H9 (cell line): ENCODE data around the gene SPOCD1. TPM values are rescaled to one million over a fixed set of nuclear protein-coding genes. Genes with fewer than 3 reads are reported as not detected.

Source experiments
- DNase-seq: peaks from one replicate; pipeline ENCODE4 v3.0.0-alpha.2; 2017
- H2AFZ ChIP-seq: one replicate; pipeline ENCODE4 v1.6.1; 2013; ENCODE audit warnings: mild to moderate bottlenecking, low read length, control low read depth, moderate library complexity
- H2AK5ac ChIP-seq: 2 replicates; pipeline ENCODE4 v1.6.1; 2013; ENCODE audit warnings: low read length, control low read depth, mixed read lengths; ENCODE audit not compliant: insufficient read length
- H2BK120ac ChIP-seq: one replicate; pipeline ENCODE4 v1.6.1; 2013; ENCODE audit warnings: low read depth, mild to moderate bottlenecking, low read length, control low read depth, inconsistent platforms; ENCODE audit not compliant: poor library complexity, severe bottlenecking
- H2BK12ac ChIP-seq: 2 replicates; pipeline ENCODE4 v1.6.1; 2013; ENCODE audit warnings: low read length, control low read depth, mixed read lengths, low read depth; ENCODE audit not compliant: insufficient read length
- H2BK15ac ChIP-seq: 2 replicates; pipeline ENCODE4 v1.6.1; 2013; ENCODE audit warnings: low read depth, low read length, control low read depth
- H2BK20ac ChIP-seq: one replicate; pipeline ENCODE4 v1.6.1; 2013; ENCODE audit warnings: low read depth, mild to moderate bottlenecking, low read length, control low read depth, inconsistent platforms; ENCODE audit not compliant: poor library complexity, severe bottlenecking
- H2BK5ac ChIP-seq: 2 replicates; pipeline ENCODE4 v1.6.1; 2013; ENCODE audit warnings: low read length, control low read depth, mixed read lengths; ENCODE audit not compliant: insufficient read length
- H3K14ac ChIP-seq: 2 replicates; pipeline ENCODE4 v1.6.1; 2013; ENCODE audit warnings: low read length, control low read depth; ENCODE audit not compliant: insufficient read depth
- H3K18ac ChIP-seq: 2 replicates; pipeline ENCODE4 v1.6.1; 2013; ENCODE audit warnings: low read depth, mild to moderate bottlenecking, mixed read lengths, low read length, control low read depth; ENCODE audit not compliant: insufficient read length
- H3K23ac ChIP-seq: 2 replicates; pipeline ENCODE4 v1.6.1; 2013; ENCODE audit warnings: low read length, control low read depth, mixed read lengths, low read depth; ENCODE audit not compliant: insufficient read length
- H3K23me2 ChIP-seq: 2 replicates; pipeline ENCODE4 v1.6.1; 2013; ENCODE audit warnings: low read depth, mild to moderate bottlenecking, mixed read lengths, low read length, control low read depth; ENCODE audit not compliant: insufficient read length, poor library complexity, severe bottlenecking
- H3K27ac ChIP-seq: 2 replicates; pipeline ENCODE4 v1.5.1; 2013; ENCODE audit warnings: low read length, control low read depth, mixed read lengths, low read depth; ENCODE audit not compliant: insufficient read length
- H3K27me3 ChIP-seq: 2 replicates; pipeline ENCODE4 v1.6.1; 2013; ENCODE audit warnings: low read length, control low read depth, inconsistent platforms; ENCODE audit not compliant: insufficient read depth
- H3K4ac ChIP-seq: 2 replicates; pipeline ENCODE4 v1.6.1; 2013; ENCODE audit warnings: low read depth, mild to moderate bottlenecking, control low read depth, inconsistent platforms, low read length, moderate library complexity
- H3K4me1 ChIP-seq: 2 replicates; pipeline ENCODE4 v1.6.1; 2013; ENCODE audit warnings: low read length, control low read depth, inconsistent platforms; ENCODE audit not compliant: insufficient read depth
- H3K4me2 ChIP-seq: 2 replicates; pipeline ENCODE4 v1.6.1; 2013; ENCODE audit warnings: low read length, control low read depth, mixed read lengths; ENCODE audit not compliant: insufficient read length, insufficient read depth
- H3K56ac ChIP-seq: 2 replicates; pipeline ENCODE4 v1.6.1; 2013; ENCODE audit warnings: low read depth, mild to moderate bottlenecking, mixed read lengths, low read length, control low read depth; ENCODE audit not compliant: insufficient read length
- H3K79me1 ChIP-seq: 2 replicates; pipeline ENCODE4 v1.6.1; 2013; ENCODE audit warnings: low read depth, mild to moderate bottlenecking, moderate library complexity, low read length, control low read depth, inconsistent platforms; ENCODE audit not compliant: insufficient read depth, poor library complexity, severe bottlenecking
- H3K79me2 ChIP-seq: 2 replicates; pipeline ENCODE4 v1.6.1; 2013; ENCODE audit warnings: low read length, control low read depth, inconsistent platforms; ENCODE audit not compliant: insufficient read depth
- H3K9ac ChIP-seq: 2 replicates; pipeline ENCODE4 v1.6.1; 2013; ENCODE audit warnings: low read length, control low read depth, mixed read lengths; ENCODE audit not compliant: insufficient read length; ENCODE audit errors: extremely low read depth
- H3K9me3 ChIP-seq: one replicate; pipeline ENCODE4 v1.6.1; 2013; ENCODE audit warnings: low read depth, low read length, inconsistent platforms; ENCODE audit not compliant: control insufficient read depth
- H3T11ph ChIP-seq: one replicate; pipeline ENCODE4 v1.6.1; 2013; ENCODE audit warnings: mild to moderate bottlenecking, low read length, control low read depth, inconsistent platforms
- H4K20me1 ChIP-seq: one replicate; pipeline ENCODE4 v1.6.1; 2013; ENCODE audit not compliant: control insufficient read depth, insufficient read length, insufficient read depth
- H4K5ac ChIP-seq: 2 replicates; pipeline ENCODE4 v1.6.1; 2013; ENCODE audit warnings: low read depth, mild to moderate bottlenecking, mixed read lengths, low read length, control low read depth; ENCODE audit not compliant: insufficient read length
- H4K8ac ChIP-seq: replicated peaks from 2 replicates; pipeline ENCODE4 v1.6.1; 2013; ENCODE audit warnings: low read length, control low read depth, mixed read lengths, low read depth; ENCODE audit not compliant: insufficient read length
- H4K91ac ChIP-seq: 2 replicates; pipeline ENCODE4 v1.6.1; 2013; ENCODE audit warnings: low read depth, mild to moderate bottlenecking, moderate library complexity, mixed read lengths, low read length, control low read depth; ENCODE audit not compliant: insufficient read length
- H3K27ac Mint-ChIP-seq, 3 experiments: 2 replicates in 2 of 3; 3 replicates in 1 of 3; pipeline ENCODE4 v1.8.0; 2020 to 2021; ENCODE audit warnings: mixed read lengths in 3 of 3, mild to moderate bottlenecking in 1 of 3, moderate library complexity in 1 of 3
- H3K27me3 Mint-ChIP-seq: 2 replicates; pipeline ENCODE4 v1.8.0; 2021; ENCODE audit warnings: low read depth, mild to moderate bottlenecking, moderate library complexity, mixed read lengths
- H3K36me3 Mint-ChIP-seq, 3 experiments: 2 replicates in 2 of 3; 3 replicates in 1 of 3; pipeline ENCODE4 v1.8.0; 2020 to 2021; ENCODE audit warnings: low read depth in 3 of 3, mixed read lengths in 3 of 3; ENCODE audit not compliant: insufficient read depth in 1 of 3
- H3K4me1 Mint-ChIP-seq, 2 experiments: 2 replicates each; pipeline ENCODE4 v1.8.0; 2020; ENCODE audit warnings: mixed read lengths in 2 of 2
- H3K4me3 Mint-ChIP-seq, 2 experiments: 2 replicates in 1 of 2; 3 replicates in 1 of 2; pipeline ENCODE4 v1.8.0; 2020 to 2021; ENCODE audit warnings: mild to moderate bottlenecking in 2 of 2, mixed read lengths in 2 of 2, moderate library complexity in 1 of 2
- H3K9me3 Mint-ChIP-seq, 2 experiments: 2 replicates in 1 of 2; 3 replicates in 1 of 2; pipeline ENCODE4 v1.8.0; 2020; ENCODE audit warnings: mild to moderate bottlenecking in 2 of 2, mixed read lengths in 2 of 2, moderate library complexity in 1 of 2
- CTCF ChIP-seq: fragments of 200-600 bp; sonication (generic); conservative IDR thresholded peaks from 3 replicates; pipeline ENCODE4 v1.8.0; 2021; ENCODE audit warnings: antibody characterized with exemption, mild to moderate bottlenecking
- WGBS: extraction: QIAGEN DNeasy Blood & Tissue Kit; methylation state at CpG from one replicate; pipeline ENCODE4 v1.1.7; 2013; ENCODE audit warnings: missing lambda C conversion rate, low lambda C conversion rate, mixed read lengths; ENCODE audit not compliant: insufficient read length; ENCODE audit errors: extremely low coverage; 5-methylcytosine and 5-hydroxymethylcytosine counted together
- total RNA-seq: library from RNA; stranded (reverse); gene quantifications from 2 replicates; pipeline ENCODE4 v1.2.1, GENCODE V29; 2021

Gene SPOCD1
- total RNA-seq, 1 experiment from 2014 or later, result 1.5 TPM

- no peak overlapping the region for H3T11ph ChIP-seq
- no peak overlapping the region for H4K91ac ChIP-seq
- H2BK120ac ChIP-seq, result no peak overlapping the region
- no peak for DNase-seq
- no peak overlapping the region for H2AK5ac ChIP-seq
- H2AFZ ChIP-seq, result no peak overlapping the region
- H4K5ac ChIP-seq, result no peak overlapping the region
- H3K4me3 Mint-ChIP-seq, result no peak overlapping the region
- H3K36me3 Mint-ChIP-seq, result no peaks in the 10 kb centered on the region
- H2BK20ac ChIP-seq, result no peak overlapping the region
- TF ChIP-seq CTCF, result no peak
- no peak overlapping the region for H3K14ac ChIP-seq
- H3K79me2 ChIP-seq, result no peaks in the 10 kb centered on the region
- peaks cover 7% of the 10 kb centered on the region for H3K23me2 ChIP-seq
- no peaks in the 10 kb centered on the region; a peak in 1 of 5 replicates for H3K9me3 Mint-ChIP-seq
- H3K4me1 ChIP-seq, result 0 out of 2 replicates have a peak, but pooled peaks cover 2% of the 10 kb centered on the region
- H3K9ac ChIP-seq, result no peak overlapping the region
- H2BK5ac ChIP-seq, result no peak overlapping the region
- no peaks in the 10 kb centered on the region for H3K9me3 ChIP-seq
- H3K79me1 ChIP-seq, result no peaks in the 10 kb centered on the region
- H4K20me1 ChIP-seq, result no peaks in the 10 kb centered on the region
- H3K27me3 Mint-ChIP-seq, result peaks cover 72% of the 10 kb centered on the region
- no peak overlapping the region for H3K4ac ChIP-seq
- no peak overlapping the region for H3K56ac ChIP-seq
- no peak overlapping the region for H3K23ac ChIP-seq
- H3K27ac ChIP-seq, result no peak overlapping the region
- peaks cover 36% of the 10 kb centered on the region for H3K27me3 ChIP-seq
- H3K4me1 Mint-ChIP-seq, result peaks cover 32 to 45% of the 10 kb centered on the region in 2 experiments
- no peak overlapping the region for H3K27ac Mint-ChIP-seq
- H4K8ac ChIP-seq, result no peak overlapping the region
- H2BK15ac ChIP-seq, result no peak overlapping the region
- H3K4me2 ChIP-seq, result no peak overlapping the region
- no CpG with 5 or more reads among the region's 5 CpGs for WGBS
- H2BK12ac ChIP-seq, result no peak overlapping the region
- no peak overlapping the region for H3K18ac ChIP-seq
These were observed 39.8 kb downstream of the SPOCD1 start for GRCh38 chr1:31776032-31776431.
